CD4-positive, CD25-positive, alpha-beta regulatory T cell (primary cell): Measurements from ENCODE around the gene GSG1L. TPM values are rescaled to one million over a fixed set of nuclear protein-coding genes. Genes with fewer than 3 reads are reported as not detected.

ENCODE experiments used
- ATAC-seq, 2 donors: fragments of 150-1000 bp; cut with Tn5 transposase; one replicate each; pipeline ENCODE4 v1.10.0; 2021; ENCODE audit warnings: low read depth in 2 of 2, moderate number of reproducible peaks in 2 of 2, moderate library complexity in 1 of 2
- DNase-seq, 3 donors: peaks; one replicate each; pipeline versions ENCODE4 v3.0.0 to v3.0.0-alpha.2; 2012 to 2022; ENCODE audit warnings: mixed read lengths in 1 of 3
- H3K27ac ChIP-seq: one replicate; pipeline ENCODE4 v1.7.0; 2013; ENCODE audit warnings: mild to moderate bottlenecking, low read length; ENCODE audit not compliant: insufficient read depth, poor library complexity, severe bottlenecking
- H3K27me3 ChIP-seq: one replicate; pipeline ENCODE4 v1.7.0; 2013; ENCODE audit warnings: low read length; ENCODE audit not compliant: control insufficient read depth, insufficient read depth
- H3K36me3 ChIP-seq: one replicate; pipeline ENCODE4 v1.7.0; 2013; ENCODE audit warnings: mild to moderate bottlenecking, low read length, moderate library complexity; ENCODE audit not compliant: control insufficient read depth, insufficient read depth
- H3K4me1 ChIP-seq: 2 replicates; pipeline ENCODE4 v1.7.0; 2013; ENCODE audit warnings: mild to moderate bottlenecking, low read length; ENCODE audit not compliant: insufficient read depth, control insufficient read depth, poor library complexity, severe bottlenecking
- H3K4me3 ChIP-seq: one replicate; pipeline ENCODE4 v1.7.0; 2013; ENCODE audit warnings: low read depth, mild to moderate bottlenecking, low read length, moderate library complexity
- H3K9me3 ChIP-seq, 2 experiments: 1 replicate in 1 of 2; 2 replicates in 1 of 2; pipeline ENCODE4 v1.7.0; 2013; ENCODE audit warnings: low read length in 2 of 2, mild to moderate bottlenecking in 1 of 2, moderate library complexity in 1 of 2; ENCODE audit not compliant: control insufficient read depth in 2 of 2
- H3K27ac Mint-ChIP-seq, 3 donors: one replicate each; pipeline ENCODE4 v1.8.0; 2020 to 2022; ENCODE audit warnings: mild to moderate bottlenecking in 3 of 3, mixed read lengths in 3 of 3, moderate library complexity in 2 of 3
- H3K27me3 Mint-ChIP-seq: one replicate; pipeline ENCODE4 v1.8.0; 2022; ENCODE audit warnings: mild to moderate bottlenecking, mixed read lengths
- H3K36me3 Mint-ChIP-seq: one replicate; pipeline ENCODE4 v1.8.0; 2020; ENCODE audit warnings: mixed read lengths
- H3K4me1 Mint-ChIP-seq, 4 donors: one replicate each; pipeline ENCODE4 v1.8.0; 2020 to 2022; ENCODE audit warnings: mixed read lengths in 4 of 4, mild to moderate bottlenecking in 1 of 4
- H3K4me3 Mint-ChIP-seq, 4 donors: one replicate each; pipeline ENCODE4 v1.8.0; 2020 to 2022; ENCODE audit warnings: mild to moderate bottlenecking in 4 of 4, mixed read lengths in 4 of 4, moderate library complexity in 3 of 4
- H3K9me3 Mint-ChIP-seq, 7 donors: one replicate each; pipeline ENCODE4 v1.8.0; 2020 to 2022; ENCODE audit warnings: mixed read lengths in 7 of 7, mild to moderate bottlenecking in 3 of 7, moderate library complexity in 2 of 7
- polyA plus RNA-seq, 4 donors: library from polyadenylated mRNA; unstranded; fragments of 300-500 nt; fragmentation: Illumina TruSeq; gene quantifications; one replicate each; pipeline ENCODE4 v1.2.3, GENCODE V29; 2021
- total RNA-seq: library from RNA; stranded (reverse); gene quantifications from one replicate; pipeline ENCODE4 v1.2.3, GENCODE V29; 2022

The GSG1L gene
- total and polyA plus RNA-seq, 5 donors from 2014 or later = 0.15 TPM; not detected in 4

GRCh38 chr16:27818246-27818645 is 245.3 kb downstream of the GSG1L start:
- Histone ChIP-seq H3K4me1 (no peaks in the 10 kb centered on the region), H3K27me3 (no peaks in the 10 kb centered on the region), H3K4me3 (no peak overlapping the region), H3K27ac (no peak overlapping the region), H3K36me3 (no peaks in the 10 kb centered on the region), H3K9me3 (no peaks in the 10 kb centered on the region)
- Mint-ChIP-seq H3K27ac (no peak overlapping the region), H3K4me1 (no peaks in the 10 kb centered on the region), H3K4me3 (no peak overlapping the region), H3K9me3 (no peaks in the 10 kb centered on the region), H3K27me3 (peaks cover 5% of the 10 kb centered on the region), H3K36me3 (no peaks in the 10 kb centered on the region)
- ATAC-seq (no peak), DNase-seq (no peak)

DNA sequence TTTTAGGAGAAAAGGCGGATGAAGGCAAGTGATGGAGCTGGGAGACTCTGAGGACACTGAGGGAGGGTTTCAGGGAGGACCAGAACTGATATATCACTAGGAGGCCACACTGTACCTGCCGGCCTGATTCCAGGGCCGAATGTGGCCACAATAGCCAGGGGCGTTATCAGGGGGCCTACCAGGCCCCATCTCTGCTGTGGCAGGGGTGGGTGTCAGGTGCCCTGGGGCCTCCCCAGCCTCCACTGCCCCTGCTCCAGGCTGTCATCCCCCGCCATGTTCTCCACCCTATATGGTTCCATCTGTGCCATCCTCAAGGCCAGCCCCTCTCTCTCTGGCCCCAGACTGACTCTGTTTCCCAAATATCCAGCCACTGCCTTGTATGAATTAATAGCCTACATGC is 246.5 kb downstream of the GSG1L start:
- Mint-ChIP-seq H3K4me1 (no peaks in the 10 kb centered on the region), H3K9me3 (peaks cover 0 to 3% (median 0%) of the 10 kb centered on the region in 7 donors), H3K36me3 (no peaks in the 10 kb centered on the region), H3K27ac (no peak overlapping the region), H3K4me3 (no peak overlapping the region), H3K27me3 (peaks cover 5% of the 10 kb centered on the region)
- Histone ChIP-seq H3K27ac (no peak overlapping the region), H3K36me3 (no peaks in the 10 kb centered on the region), H3K9me3 (no peaks in the 10 kb centered on the region), H3K27me3 (no peaks in the 10 kb centered on the region), H3K4me3 (no peak overlapping the region), H3K4me1 (no peaks in the 10 kb centered on the region)
- DNase-seq (no peak), ATAC-seq (no peak)

DNA sequence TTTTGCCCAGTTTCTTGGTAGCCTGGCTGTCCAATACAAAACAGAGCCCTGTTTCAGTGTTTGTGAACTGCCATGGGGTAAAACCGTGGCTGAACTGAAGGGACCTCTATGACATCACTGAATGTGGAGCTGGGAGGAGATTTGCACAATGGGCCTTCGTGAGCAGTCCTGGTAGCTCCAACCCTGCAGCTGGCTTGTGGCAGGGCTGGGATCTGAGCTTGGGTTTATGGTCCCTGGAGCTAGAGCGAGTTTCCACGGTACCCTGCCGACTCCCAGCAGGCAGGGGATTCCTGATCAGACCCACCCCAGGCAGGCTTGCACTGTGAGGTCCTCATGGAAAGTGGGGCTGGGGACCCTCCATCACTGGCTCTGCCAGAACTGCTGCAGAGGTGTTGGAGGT is 247.0 kb downstream of the GSG1L start:
- peaks cover 0 to 3% (median 0%) of the 10 kb centered on the region in 7 donors for H3K9me3 Mint-ChIP-seq
- H3K4me3 ChIP-seq = no peak overlapping the region
- no peak overlapping the region for H3K27ac Mint-ChIP-seq
- no peaks in the 10 kb centered on the region for H3K36me3 Mint-ChIP-seq
- no peak overlapping the region for H3K4me3 Mint-ChIP-seq
- no peaks in the 10 kb centered on the region for H3K36me3 ChIP-seq
- no peak for DNase-seq
- no peak overlapping the region for H3K27ac ChIP-seq
- H3K27me3 ChIP-seq = no peaks in the 10 kb centered on the region
- no peaks in the 10 kb centered on the region for H3K9me3 ChIP-seq
- peaks cover 5% of the 10 kb centered on the region for H3K27me3 Mint-ChIP-seq
- no peak for ATAC-seq
- no peaks in the 10 kb centered on the region for H3K4me1 Mint-ChIP-seq
- H3K4me1 ChIP-seq = no peaks in the 10 kb centered on the region

DNA sequence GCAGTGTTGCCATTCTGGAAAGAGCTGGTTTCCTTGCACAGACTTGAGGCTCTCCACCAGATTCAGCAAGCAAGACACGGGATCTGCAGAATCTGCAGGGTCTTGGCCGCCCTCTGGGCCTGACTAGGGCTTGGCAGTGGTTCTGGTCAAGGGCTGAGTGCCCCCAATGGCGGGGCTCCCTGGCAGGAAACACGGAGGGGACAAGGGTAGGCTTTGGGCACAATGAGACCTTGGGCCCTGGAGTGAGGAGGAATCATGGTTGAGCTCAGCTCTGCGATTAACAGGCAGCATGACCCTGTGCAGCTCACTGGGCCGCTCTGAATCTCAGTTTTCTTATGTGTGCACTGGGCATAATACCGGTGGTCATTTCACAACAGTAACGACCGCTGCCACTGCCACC is 249.9 kb downstream of the GSG1L start:
- Mint-ChIP-seq H3K27me3 (peaks cover 5% of the 10 kb centered on the region), H3K27ac (no peak overlapping the region), H3K36me3 (no peaks in the 10 kb centered on the region), H3K9me3 (peaks cover 0 to 4% (median 0%) of the 10 kb centered on the region in 7 donors), H3K4me3 (no peak overlapping the region), H3K4me1 (no peaks in the 10 kb centered on the region)
- H3K27ac ChIP-seq = no peak overlapping the region
- no peak overlapping the region for H3K4me3 ChIP-seq
- no peak for ATAC-seq
- no peaks in the 10 kb centered on the region for H3K4me1 ChIP-seq
- H3K9me3 ChIP-seq = no peaks in the 10 kb centered on the region
- H3K27me3 ChIP-seq = no peaks in the 10 kb centered on the region
- no peak for DNase-seq
- H3K36me3 ChIP-seq = no peaks in the 10 kb centered on the region

DNA sequence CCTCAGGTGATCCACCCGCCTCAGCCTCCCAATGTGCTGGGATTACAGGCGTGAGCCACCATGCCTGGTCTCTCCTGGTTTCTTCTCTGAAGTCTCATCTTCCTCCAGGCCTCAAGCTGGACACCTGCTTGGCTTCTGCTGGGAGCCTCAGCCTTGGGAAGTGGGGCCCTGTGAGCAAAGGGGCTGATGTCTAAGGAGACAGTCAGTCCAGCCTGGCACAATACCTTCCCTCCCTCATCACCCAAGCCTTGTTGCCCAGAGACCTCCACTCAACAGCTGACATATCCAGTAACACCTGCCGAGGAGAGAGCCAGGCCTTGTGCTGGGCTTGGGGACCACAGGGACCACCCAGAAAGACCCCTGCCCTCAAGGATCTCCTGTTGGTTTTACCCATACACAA is 251.6 kb downstream of the GSG1L start:
- ATAC-seq = no peak
- peaks cover 5% of the 10 kb centered on the region for H3K27me3 Mint-ChIP-seq
- no peaks in the 10 kb centered on the region for H3K4me1 Mint-ChIP-seq
- no peak overlapping the region for H3K4me3 Mint-ChIP-seq
- H3K27ac Mint-ChIP-seq = no peak overlapping the region
- peaks cover 0 to 4% (median 0%) of the 10 kb centered on the region in 7 donors for H3K9me3 Mint-ChIP-seq
- H3K36me3 ChIP-seq = no peaks in the 10 kb centered on the region
- no peak overlapping the region for H3K4me3 ChIP-seq
- no peaks in the 10 kb centered on the region for H3K36me3 Mint-ChIP-seq
- DNase-seq = no peak
- no peaks in the 10 kb centered on the region for H3K9me3 ChIP-seq
- no peaks in the 10 kb centered on the region for H3K27me3 ChIP-seq
- no peaks in the 10 kb centered on the region for H3K4me1 ChIP-seq
- H3K27ac ChIP-seq = no peak overlapping the region

- Mint-ChIP-seq H3K36me3 (no peaks in the 10 kb centered on the region), H3K9me3 (peaks cover 0 to 4% (median 0%) of the 10 kb centered on the region in 7 donors), H3K27ac (no peak overlapping the region), H3K27me3 (peaks cover 14% of the 10 kb centered on the region), H3K4me3 (no peak overlapping the region), H3K4me1 (peaks cover 0 to 10% (median 4%) of the 10 kb centered on the region in 4 donors)
- no peaks in the 10 kb centered on the region for H3K27me3 ChIP-seq
- H3K4me1 ChIP-seq = no peaks in the 10 kb centered on the region
- no peaks in the 10 kb centered on the region for H3K9me3 ChIP-seq
- ATAC-seq (no peak), DNase-seq (no peak)
- H3K36me3 ChIP-seq = no peaks in the 10 kb centered on the region
- H3K4me3 ChIP-seq = no peak overlapping the region
- H3K27ac ChIP-seq = no peak overlapping the region
Measured at GRCh38 chr16:27806986-27807385, 256.5 kb downstream of the GSG1L start.

DNA sequence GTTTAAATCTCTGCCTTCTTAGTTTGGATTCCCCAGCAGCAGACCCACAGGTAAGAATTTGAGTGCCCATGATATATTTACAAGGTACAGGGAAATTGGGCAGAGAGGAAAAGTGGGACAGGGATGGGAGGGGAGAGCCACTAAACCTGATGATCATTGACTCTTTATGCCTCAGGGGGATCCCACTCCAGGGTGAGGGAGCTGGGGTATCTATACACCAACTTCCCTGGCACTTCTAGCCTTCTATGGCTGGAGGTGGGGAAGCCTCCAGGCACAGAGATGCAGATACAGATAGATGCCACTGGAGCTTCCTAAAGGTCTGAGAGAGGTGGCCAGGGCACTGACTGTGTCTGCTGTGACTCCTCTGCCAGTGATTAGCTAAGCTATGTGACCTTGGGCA is 257.1 kb downstream of the GSG1L start:
- ATAC-seq (no peak), DNase-seq (no peak)
- H3K27ac Mint-ChIP-seq = no peak overlapping the region
- no peak overlapping the region for H3K27ac ChIP-seq
- no peaks in the 10 kb centered on the region for H3K36me3 ChIP-seq
- H3K27me3 Mint-ChIP-seq = peaks cover 14% of the 10 kb centered on the region
- no peaks in the 10 kb centered on the region for H3K36me3 Mint-ChIP-seq
- peaks cover 0 to 10% (median 4%) of the 10 kb centered on the region in 4 donors for H3K4me1 Mint-ChIP-seq
- no peaks in the 10 kb centered on the region for H3K4me1 ChIP-seq
- no peak overlapping the region for H3K4me3 Mint-ChIP-seq
- no peak overlapping the region for H3K4me3 ChIP-seq
- no peaks in the 10 kb centered on the region for H3K27me3 ChIP-seq
- no peaks in the 10 kb centered on the region for H3K9me3 ChIP-seq
- H3K9me3 Mint-ChIP-seq = peaks cover 0 to 5% (median 0%) of the 10 kb centered on the region in 7 donors

DNA sequence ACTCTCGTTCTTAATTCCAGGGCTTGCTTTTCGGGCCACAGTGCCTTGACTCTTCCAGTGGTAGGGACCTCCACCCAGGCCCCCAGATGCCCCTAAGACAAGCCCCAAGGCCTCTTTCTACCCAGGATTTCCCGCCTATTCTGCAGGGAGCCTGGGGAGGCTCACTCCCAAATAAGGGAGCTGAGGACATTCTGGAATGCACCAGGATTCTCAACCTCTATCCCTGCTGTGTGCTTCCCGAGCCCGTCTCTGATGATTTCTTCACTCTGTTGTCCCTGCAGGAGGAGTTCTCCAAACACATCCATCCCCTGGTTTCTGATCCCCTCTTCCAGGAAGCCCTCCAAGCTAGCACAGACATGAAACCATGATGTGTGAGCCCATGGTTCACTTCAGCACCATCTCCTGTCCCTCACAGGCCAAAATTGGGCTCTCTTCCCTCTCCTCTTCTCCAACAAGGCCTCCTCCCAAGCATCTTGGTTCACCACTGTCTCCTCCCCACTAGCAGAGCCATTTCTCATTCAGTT is 257.6 kb downstream of the GSG1L start:
- H3K4me3 Mint-ChIP-seq = no peak overlapping the region
- Histone ChIP-seq H3K27me3 (no peaks in the 10 kb centered on the region), H3K27ac (no peak overlapping the region), H3K36me3 (no peaks in the 10 kb centered on the region), H3K4me1 (no peaks in the 10 kb centered on the region), H3K9me3 (no peaks in the 10 kb centered on the region), H3K4me3 (no peak overlapping the region)
- no peaks in the 10 kb centered on the region for H3K36me3 Mint-ChIP-seq
- no peak for ATAC-seq
- no peak overlapping the region for H3K27ac Mint-ChIP-seq
- peaks cover 0 to 5% (median 0%) of the 10 kb centered on the region in 7 donors for H3K9me3 Mint-ChIP-seq
- DNase-seq = no peak
- H3K27me3 Mint-ChIP-seq = peaks cover 14% of the 10 kb centered on the region
- peaks cover 0 to 10% (median 4%) of the 10 kb centered on the region in 4 donors for H3K4me1 Mint-ChIP-seq
